Mesothelial cell of epicardium (in vitro differentiated cells): Measurements from ENCODE around the gene HYAL1. TPM values are rescaled to one million over a fixed set of nuclear protein-coding genes. Genes with fewer than 3 reads are reported as not detected.
A peak's percentile ranks its signal among the peaks of the same experiment; 100 is the strongest.

Source experiments
- DNase-seq, 2 experiments: peaks; one replicate each; pipeline ENCODE4 v3.0.0; 2021; ENCODE audit warnings: low spot score in 2 of 2; ENCODE audit not compliant: unreplicated experiment in 2 of 2
- H3K27ac Mint-ChIP-seq: 2 replicates; pipeline ENCODE4 v1.8.0; 2021; ENCODE audit warnings: mixed read lengths
- H3K27me3 Mint-ChIP-seq: 2 replicates; pipeline ENCODE4 v1.8.0; 2021; ENCODE audit warnings: low read depth, mixed read lengths
- H3K36me3 Mint-ChIP-seq: 2 replicates; pipeline ENCODE4 v1.8.0; 2021; ENCODE audit warnings: mixed read lengths
- H3K4me1 Mint-ChIP-seq: 2 replicates; pipeline ENCODE4 v1.8.0; 2021; ENCODE audit warnings: mixed read lengths
- H3K4me3 Mint-ChIP-seq: 2 replicates; pipeline ENCODE4 v1.8.0; 2021; ENCODE audit warnings: mild to moderate bottlenecking, moderate library complexity, mixed read lengths
- H3K9me3 Mint-ChIP-seq: 2 replicates; pipeline ENCODE4 v1.8.0; 2021; ENCODE audit warnings: mixed read lengths
- CTCF ChIP-seq: fragments of 200-600 bp; sonication (generic); IDR thresholded peaks from one replicate; pipeline ENCODE4 v1.5.0; 2021; ENCODE audit warnings: antibody characterized with exemption; ENCODE audit not compliant: unreplicated experiment
- total RNA-seq: library from RNA; stranded (reverse); gene quantifications from 3 replicates; pipeline ENCODE4 v1.2.1, GENCODE V29; 2021

HYAL1 gene
- total RNA-seq, 1 donor from 2014 or later = 2.7 TPM

- peak; percentile 96 to 98 for DNase-seq
- Mint-ChIP-seq H3K4me3 (peak within 1 kb of the TSS; percentile 95), H3K36me3 (no peaks in the 10 kb centered on the region), H3K27ac (peak within 1 kb of the TSS; percentile 98), H3K27me3 (no peaks in the 10 kb centered on the region), H3K4me1 (peaks cover 26% of the 10 kb centered on the region), H3K9me3 (no peaks in the 10 kb centered on the region)
- no peak for TF ChIP-seq CTCF
These were observed 4.3 kb downstream of the HYAL1 start, which contains the start of the genes HYAL3 and NAA80 for GRCh38 chr3:50298836-50299637. Gene HYAL3 (minus strand): TSS chr3:50299405. CDS start chr3:50295602, 3,803 bp downstream. Gene NAA80 (minus strand): TSS chr3:50299405. CDS start chr3:50297463, 1,942 bp downstream.

GRCh38 chr3:50297896-50298725, 5.3 kb downstream of the HYAL1 start:
- Mint-ChIP-seq H3K4me1 (peaks cover 26% of the 10 kb centered on the region), H3K4me3 (peak overlapping the region; percentile 95), H3K27ac (peak overlapping the region; percentile 21), H3K9me3 (no peaks in the 10 kb centered on the region), H3K36me3 (no peaks in the 10 kb centered on the region), H3K27me3 (no peaks in the 10 kb centered on the region)
- no peak for TF ChIP-seq CTCF
- DNase-seq = no peak

GRCh38 chr3:50297384-50297775, 6.0 kb downstream of the HYAL1 start:
- TF ChIP-seq CTCF = no peak
- Mint-ChIP-seq H3K9me3 (no peaks in the 10 kb centered on the region), H3K4me3 (no peak overlapping the region), H3K4me1 (peaks cover 25% of the 10 kb centered on the region), H3K36me3 (no peaks in the 10 kb centered on the region), H3K27me3 (no peaks in the 10 kb centered on the region), H3K27ac (no peak overlapping the region)
- DNase-seq = no peak

- H3K27me3 Mint-ChIP-seq = no peaks in the 10 kb centered on the region
- H3K4me3 Mint-ChIP-seq = no peak overlapping the region
- peaks cover 26% of the 10 kb centered on the region for H3K4me1 Mint-ChIP-seq
- H3K9me3 Mint-ChIP-seq = no peaks in the 10 kb centered on the region
- no peaks in the 10 kb centered on the region for H3K36me3 Mint-ChIP-seq
- DNase-seq = no peak
- TF ChIP-seq CTCF = no peak
- H3K27ac Mint-ChIP-seq = no peak overlapping the region
These were observed 6.5 kb downstream of the HYAL1 start for GRCh38 chr3:50296721-50297383.

DNA sequence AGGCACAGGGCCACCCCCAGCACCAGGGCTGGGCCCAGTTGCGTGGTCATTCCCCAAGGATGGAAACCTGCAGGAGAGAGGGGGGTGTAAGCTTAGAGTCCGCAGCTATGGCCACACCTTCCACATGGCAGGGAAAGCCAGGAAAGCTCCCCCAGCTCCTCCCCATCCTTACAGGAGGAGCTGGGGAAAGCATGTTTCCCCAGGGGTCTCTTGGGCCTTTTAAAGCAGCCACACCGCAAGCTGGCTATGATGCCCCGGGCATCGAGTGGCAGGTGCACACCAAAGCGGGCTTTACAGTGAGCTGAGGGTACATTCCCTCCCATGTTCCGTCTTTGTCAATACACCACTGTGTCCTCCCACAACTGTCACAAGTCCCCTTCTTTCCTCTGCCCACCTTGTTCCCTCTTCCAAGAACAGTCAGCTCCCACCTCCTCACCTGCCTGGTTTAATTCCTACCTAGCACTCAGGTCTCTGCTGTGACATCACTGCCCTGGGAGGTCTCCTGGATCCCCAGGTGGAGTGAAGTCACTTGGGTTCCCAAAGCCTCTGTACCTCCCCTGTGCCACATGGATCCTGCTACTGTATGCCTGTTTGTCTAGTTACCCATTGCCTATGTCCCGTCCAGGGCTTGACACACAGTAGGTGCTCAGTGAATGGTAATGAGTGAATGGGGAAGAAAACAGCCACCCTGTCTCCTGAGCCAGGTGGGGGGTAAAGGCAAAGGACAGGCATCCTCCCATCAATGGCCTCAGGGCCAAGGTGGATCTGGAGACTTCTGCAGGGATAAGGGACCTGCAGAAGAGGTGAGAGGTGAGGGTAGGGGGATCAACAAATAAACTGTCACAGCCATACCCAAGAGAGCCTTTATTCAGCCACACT, 7.6 kb downstream of the HYAL1 start:
- Mint-ChIP-seq H3K9me3 (no peaks in the 10 kb centered on the region), H3K27me3 (no peaks in the 10 kb centered on the region), H3K4me3 (no peak overlapping the region), H3K4me1 (peaks cover 32% of the 10 kb centered on the region), H3K27ac (no peak overlapping the region), H3K36me3 (peaks cover 1% of the 10 kb centered on the region)
- DNase-seq = no peak
- no peak for TF ChIP-seq CTCF
